Measurements from ENCODE around the gene SRSF8.
"Not testable (repeated sequence)": the region's sequence is repeated elsewhere in the genome, so short reads cannot be mapped to it uniquely, and the experiment has no call there.

SRSF8 gene

DNA sequence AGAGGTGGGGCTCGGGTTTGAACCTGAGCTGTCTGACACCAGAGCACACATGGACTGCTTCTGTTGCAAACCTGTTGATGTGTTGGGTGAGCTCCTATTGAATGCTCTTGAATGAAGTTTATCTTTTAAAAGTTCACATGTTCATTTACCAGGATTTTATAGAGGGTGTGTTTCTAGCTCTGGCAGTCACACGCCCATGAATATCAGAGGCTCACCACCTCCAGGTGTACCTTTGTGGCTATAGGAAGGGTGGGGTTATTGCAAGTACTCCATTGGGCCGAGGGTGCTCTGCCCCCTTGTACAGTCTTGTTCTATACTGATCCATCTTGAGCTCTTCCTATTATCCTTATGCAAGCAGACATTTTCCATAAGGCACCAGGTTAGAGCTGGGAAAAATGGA lies 32.1 kb downstream of the SRSF8 start:
- DNase-seq = no peak

DNA sequence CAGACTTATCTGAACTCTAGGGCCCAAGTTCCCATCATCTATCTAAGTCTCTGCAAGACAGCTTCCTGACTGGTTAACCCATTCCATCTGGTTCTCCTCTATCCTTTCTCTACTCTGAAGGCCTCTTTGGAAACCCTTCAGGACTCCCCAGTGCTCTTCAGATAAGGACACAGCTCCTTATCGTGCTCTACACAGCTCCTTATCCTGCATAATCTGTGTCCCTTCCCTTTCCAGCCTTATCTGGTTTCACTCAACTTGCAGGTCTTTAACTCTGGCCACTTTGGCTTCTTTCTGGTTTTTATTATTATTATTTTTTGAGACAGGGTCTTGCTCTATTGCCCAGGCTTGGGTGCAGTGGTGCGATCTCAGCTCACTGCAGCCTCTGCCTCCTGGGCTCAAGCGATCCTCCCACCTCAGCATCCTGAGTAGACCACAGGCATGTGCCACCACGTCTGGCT lies 33.5 kb downstream of the SRSF8 start:
- no peak for DNase-seq

DNA sequence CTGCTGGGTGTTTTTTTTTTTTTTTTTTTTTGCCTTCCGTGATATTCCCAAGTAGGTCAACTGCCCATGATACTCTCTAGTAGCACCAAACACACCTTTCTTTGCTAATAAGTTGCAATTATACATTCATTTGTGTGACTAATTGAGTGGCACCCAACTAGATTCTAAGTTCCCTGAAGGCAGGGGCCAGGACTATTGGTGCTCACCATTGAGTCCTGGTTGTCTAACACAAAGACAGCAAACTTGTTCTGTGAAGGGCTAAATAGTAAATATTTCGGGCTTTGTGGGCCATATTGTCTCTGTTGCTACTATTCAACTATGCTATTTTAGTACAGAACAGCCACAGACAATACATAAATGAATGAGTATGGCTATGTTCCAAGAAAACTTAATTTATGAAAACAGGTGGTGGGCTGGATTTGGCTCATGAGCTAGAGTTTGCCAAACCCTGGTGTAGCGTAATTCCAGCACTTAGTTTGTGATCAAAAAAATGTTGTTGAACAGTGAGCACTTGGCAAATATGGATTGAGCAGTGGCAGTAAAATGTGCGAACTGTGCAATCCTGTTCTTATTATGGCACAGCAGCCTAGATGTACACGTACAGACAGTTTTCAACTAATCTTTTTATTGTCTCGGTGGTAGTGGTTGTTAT lies 34.3 kb downstream of the SRSF8 start:
- DNase-seq = no peak

DNA sequence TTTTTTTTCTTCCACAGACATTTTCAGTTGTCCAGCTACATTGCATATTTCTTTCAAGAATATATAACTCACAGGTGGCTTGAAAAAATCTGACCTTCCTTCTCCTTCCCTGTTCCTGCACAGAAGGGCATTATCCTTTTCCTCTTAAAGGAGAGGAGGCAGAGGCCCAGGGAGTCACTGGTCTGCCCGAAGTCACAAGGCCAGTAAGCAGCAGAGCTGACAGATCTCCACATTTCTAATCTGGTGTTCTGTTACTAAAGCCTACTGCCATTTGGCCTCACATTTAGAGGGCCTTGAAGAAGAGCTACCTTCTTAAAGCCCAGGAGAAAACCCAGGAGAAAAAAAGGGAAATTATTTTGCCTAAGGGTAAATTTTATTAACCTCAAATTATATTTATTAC lies 35.2 kb downstream of the SRSF8 start:
- DNase-seq = no peak

DNA sequence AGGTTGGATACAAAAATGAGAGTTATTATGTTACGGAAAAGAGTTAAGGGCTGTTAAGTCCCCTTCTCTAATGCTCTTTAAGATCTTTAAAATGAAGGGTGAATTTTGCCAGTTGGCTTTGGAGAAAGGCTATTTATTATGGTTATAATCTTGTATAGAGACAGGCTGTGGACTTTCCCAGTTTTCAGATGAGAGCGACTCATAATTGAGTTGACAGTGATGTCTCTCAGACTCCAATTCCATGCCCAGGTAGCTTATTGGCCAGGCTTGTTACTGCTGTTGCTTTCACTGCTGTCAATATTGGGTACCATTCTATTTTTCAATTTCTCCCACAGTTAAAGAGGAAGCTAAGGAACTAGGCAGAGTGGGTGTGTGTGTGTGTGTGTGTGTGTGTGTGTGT lies 36.0 kb downstream of the SRSF8 start:
- DNase-seq = no peak

DNA sequence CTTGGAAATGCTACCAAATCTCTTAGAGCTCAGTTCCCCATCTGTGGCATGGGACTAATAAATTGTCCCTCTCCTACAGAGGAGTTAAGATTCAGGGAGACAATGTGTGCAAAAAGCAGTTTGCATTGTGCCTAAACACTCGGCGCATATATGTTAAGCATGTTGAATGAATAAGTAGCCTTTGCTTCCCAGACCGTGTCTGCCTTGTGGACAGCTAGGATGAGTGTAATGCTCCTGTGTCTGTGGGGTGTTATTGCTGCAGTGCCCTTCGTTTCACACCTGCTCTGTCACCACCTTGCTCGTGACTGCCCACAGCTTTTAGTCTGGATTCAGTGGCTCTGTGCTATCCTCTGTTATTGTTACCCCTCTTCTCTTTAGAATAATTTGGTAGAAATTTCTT lies 37.0 kb downstream of the SRSF8 start:
- no peak for DNase-seq

DNA sequence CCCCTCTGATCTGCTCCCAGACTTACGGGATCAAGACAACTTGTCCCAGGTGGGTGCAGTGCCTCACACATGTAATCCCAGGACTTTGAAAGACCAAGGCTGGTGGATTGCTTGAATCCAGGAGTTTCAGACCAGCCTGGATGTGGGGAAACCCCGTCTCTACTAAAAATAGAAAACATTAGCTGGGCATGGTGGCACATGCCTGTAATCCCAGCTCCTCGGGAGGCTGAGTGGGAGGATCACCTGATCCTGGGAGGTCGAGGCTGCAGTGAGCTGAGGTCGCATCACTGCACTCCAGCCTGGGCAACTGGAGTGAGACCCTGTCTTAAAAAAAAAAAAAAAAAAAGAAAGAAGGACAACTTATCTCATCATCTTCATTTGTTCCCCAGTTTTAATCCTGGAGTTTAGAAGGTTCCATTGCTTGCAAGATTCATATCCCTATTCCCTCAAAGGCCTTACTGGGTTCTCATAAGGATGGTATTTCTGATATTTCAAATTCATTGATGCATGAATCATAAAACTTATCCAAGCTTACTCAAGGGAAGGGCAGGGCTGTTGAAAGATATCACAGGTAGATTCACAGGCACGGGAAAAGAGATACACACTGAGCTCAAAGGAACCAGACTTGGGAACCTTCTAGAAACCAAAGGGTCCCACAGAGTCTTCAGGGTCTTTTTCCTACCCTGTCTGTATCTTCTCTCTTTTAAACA lies 37.6 kb downstream of the SRSF8 start:
- DNase-seq = no peak

DNA sequence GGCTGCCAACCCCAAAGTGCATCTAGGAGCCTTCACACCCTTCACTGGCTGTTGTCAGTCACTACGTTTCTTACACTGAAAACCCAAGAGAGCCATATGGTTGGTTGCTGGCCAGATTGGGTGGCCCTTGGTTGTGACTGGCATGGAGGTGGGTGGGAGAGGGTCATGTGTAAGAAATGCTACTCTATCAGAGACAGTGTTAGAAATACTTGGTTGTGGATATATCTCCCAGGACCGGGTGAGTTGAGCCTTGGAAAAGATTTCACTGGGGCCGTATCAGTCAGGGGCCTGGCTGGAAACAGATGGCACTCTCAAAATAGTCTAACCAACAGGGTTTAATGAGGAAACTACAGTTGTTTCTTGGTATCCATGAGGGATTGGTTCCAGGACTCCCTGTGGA lies 38.1 kb downstream of the SRSF8 start:
- DNase-seq = no peak

DNA sequence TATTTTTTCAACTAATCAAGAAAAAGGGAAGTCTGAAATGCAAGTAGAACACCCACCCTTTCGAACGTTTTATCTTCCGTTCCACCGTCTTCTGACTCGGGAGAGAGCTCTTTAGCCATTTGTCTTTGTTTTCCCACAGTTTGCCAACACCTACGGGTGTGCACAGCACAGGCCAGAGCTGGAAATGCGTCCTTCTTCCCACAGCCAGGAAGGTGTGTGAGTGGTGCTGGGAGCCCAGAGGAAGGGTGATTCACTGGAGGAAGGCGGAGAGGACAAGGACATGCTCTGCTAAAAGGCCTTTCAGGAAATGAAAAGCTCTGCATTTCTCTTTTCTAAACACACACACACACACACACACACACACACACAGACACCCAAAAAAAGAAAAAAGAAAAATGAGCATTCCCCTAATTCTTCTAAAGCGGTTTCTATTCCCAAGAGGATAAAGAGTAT lies 41.5 kb downstream of the SRSF8 start:
- peak; percentile 34 for DNase-seq

DNA sequence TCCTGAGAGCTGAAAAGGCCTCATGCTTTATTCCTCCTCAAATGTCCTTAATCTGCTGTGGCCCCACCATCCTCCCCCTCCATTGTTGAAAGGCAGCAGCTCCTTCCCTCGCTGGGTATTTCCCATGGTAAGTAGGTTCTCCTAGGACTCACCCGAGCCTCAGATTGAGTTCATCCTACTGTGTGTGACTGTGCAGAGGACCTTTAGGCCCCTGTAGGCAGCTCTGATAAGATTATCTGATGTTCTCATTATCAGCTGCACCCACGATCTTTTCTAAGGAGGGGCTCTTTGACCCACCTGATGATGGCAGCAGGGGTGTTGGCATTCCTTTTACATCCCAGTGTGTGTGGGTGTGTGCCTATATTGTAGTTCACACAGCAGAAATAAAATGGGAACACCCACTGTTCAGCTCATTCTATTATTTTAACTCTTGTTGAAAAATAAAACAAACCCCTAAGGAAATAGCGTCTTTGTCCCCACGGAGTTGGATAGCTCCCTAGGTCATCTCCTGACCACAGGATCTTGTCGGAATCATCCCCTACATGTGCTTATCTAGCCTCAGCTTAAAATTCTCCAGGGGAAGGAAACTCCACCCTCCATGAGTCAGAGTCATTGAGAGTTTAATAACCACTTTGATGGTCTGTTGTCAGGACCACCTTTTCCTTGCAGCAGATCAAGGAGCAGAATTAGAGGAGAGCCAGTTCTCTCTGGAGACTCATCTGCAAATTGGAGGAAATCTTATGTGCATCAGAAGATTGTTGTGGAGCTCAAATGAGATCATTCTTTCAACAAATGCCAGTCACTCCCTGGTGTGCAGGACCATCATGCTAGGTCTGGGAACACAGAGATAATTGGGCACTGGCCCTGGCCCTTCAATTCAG lies 42.2 kb downstream of the SRSF8 start:
- no peak for DNase-seq

DNA sequence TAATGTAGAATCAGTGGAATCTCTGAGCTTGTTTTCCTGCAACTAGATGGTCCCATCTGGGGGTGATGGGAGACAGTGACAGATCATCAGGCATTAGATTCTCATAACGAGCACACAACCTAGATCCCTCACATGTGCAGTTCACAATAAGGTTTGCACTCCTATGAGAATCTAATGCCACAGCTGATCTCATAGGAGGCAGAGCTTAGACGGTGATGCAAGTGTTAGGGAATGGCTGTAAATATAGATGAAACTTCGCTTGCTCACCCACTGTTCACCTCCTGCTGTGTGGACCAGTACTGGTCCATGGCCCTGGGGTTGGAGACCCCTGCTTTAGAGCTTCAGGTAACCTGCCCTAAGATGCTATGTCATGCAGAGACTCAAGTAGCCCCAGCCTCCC lies 44.8 kb downstream of the SRSF8 start:
- not testable (repeated sequence) for DNase-seq

DNA sequence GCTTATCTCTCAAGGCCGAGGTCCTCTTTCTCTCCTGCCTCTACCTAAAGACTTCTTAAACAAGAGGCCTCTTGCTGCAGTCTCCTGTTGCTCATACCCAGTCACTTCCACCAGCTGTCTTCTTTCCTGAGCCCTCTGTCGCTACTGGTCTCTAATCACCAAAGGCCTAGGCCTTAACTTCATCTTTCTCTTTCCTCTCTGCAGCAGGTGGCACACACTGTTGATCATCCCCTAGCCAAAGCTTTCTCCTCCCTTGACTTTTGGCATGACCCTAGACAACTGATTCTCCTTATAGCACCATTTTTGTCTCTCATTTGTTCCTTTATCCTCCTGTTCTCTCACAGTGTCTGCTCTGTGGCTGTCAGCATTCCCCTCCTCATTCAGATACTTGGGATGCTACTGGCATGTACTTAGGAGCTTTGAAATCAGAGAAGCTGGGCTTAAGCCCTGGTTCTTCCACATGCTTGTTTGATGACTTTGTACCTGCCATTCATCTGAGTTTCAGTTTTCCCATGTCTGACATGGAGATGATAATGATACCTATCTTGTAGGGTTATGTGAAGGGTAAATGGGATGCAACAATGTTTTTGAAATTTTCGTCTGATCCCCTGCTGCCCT lies 45.3 kb downstream of the SRSF8 start:
- DNase-seq = no peak

DNA sequence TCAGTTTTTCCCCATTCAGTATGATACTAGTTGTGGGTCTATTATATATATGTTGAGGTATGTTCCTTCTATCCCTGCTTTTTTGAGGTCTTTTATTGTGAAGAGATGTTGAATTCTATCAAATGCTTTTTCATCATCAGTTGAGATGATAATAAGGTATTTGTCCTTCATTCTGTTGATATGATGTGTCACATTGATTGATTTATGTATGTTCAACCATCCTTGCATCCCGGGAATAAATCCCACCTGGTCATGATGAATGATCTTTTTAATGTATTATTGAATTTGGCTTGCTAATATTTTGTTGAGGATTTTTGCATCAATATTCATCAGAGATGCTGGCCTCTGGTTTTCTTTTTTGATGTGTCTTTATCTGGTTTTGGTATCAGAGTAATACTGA lies 48.9 kb downstream of the SRSF8 start:
- no peak for DNase-seq

DNA sequence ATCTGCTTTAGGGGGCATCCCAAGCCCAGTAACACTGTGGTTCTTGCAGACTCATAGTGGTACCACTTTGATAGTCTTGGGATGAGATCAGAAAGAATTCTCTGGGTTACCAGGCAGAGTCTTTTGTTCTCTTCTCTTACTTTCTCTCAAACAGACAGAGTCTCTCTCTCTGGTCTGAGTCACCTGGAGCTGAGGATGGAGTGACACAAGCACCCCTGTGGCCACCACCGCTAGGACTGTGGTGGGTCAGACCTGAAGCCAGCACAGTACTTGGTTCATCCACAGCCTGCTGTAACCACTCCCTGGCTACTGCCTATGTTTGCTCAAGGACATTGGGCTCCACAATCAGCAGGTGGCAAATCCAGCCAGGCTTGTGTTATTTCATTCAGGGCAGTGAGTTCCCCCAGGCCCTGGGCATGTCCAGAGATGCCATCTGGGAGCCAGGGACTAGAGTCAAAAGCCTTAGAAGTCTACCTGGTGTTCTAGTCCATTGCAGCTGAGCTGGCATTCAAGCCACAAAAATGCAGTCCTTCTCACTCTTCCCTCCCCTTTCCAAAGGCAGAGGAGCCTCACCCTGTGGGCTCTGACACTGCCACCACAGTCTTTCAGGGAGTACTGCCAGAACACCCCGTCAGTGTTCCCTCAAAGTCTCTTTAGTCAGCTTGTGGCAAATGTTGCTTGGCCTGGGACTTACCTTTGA lies 52.8 kb downstream of the SRSF8 start:
- no peak for DNase-seq
